ENCODE measurements around the gene FOXK1. TPM values are rescaled to one million over a fixed set of nuclear protein-coding genes. Genes with fewer than 3 reads are reported as not detected.

Gene FOXK1
- total and polyA plus RNA-seq, 2 of the 13 experiments (the other 11 are each of a cell fraction or from before 2014, with no cell fraction given), result 4.6 to 8.8 TPM

GRCh38 chr7:4815609-4816418 lies 133.7 kb downstream of the FOXK1 start:
- Histone ChIP-seq H4K20me1 (ENCODE audit: insufficient read depth, low read length) (no peaks in the 10 kb centered on the region), H3K27ac (ENCODE audit: extremely low read length, insufficient read depth, low read length) (no peak overlapping the region), H3K9ac (ENCODE audit: insufficient read depth, low read depth, low read length) (no peak overlapping the region), H3K4me2 (ENCODE audit: low read depth, low read length) (no peak overlapping the region), H3K27me3 (ENCODE audit: control insufficient read depth in 1 of 2, insufficient read depth in 2 of 2, low read length in 2 of 2) (peaks cover 11 to 63% of the 10 kb centered on the region in 2 experiments), H3K36me3 (replicated peaks in 1 of 2; ENCODE audit: control insufficient read depth in 1 of 2, insufficient read depth in 2 of 2, low read length in 2 of 2) (no peaks in the 10 kb centered on the region), H3K4me1 (ENCODE audit: insufficient read depth, low read length) (peaks cover 7% of the 10 kb centered on the region; the same call in 1 of the 2 replicates), H3K9me3 (ENCODE audit: low read length) (no peaks in the 10 kb centered on the region), H3K79me2 (ENCODE audit: insufficient read depth, low read length) (no peaks in the 10 kb centered on the region), H2AFZ (ENCODE audit: low read length) (no peak overlapping the region), H3K4me3 (replicated peaks in 1 of 3; ENCODE audit: insufficient read depth in 1 of 3, low read depth in 2 of 3, low read length in 3 of 3) (no peak overlapping the region)
- intact Hi-C loops (cut with micrococcal nuclease; ENCODE audit: unreplicated experiment) (no loop called here), in situ Hi-C loops (cut with HindIII; ENCODE audit: extremely low pct_ligation_motif_present, low pct_unique_long_range_greater_than_20kb) (no loop called here)
- TF ChIP-seq, protein P1, sequence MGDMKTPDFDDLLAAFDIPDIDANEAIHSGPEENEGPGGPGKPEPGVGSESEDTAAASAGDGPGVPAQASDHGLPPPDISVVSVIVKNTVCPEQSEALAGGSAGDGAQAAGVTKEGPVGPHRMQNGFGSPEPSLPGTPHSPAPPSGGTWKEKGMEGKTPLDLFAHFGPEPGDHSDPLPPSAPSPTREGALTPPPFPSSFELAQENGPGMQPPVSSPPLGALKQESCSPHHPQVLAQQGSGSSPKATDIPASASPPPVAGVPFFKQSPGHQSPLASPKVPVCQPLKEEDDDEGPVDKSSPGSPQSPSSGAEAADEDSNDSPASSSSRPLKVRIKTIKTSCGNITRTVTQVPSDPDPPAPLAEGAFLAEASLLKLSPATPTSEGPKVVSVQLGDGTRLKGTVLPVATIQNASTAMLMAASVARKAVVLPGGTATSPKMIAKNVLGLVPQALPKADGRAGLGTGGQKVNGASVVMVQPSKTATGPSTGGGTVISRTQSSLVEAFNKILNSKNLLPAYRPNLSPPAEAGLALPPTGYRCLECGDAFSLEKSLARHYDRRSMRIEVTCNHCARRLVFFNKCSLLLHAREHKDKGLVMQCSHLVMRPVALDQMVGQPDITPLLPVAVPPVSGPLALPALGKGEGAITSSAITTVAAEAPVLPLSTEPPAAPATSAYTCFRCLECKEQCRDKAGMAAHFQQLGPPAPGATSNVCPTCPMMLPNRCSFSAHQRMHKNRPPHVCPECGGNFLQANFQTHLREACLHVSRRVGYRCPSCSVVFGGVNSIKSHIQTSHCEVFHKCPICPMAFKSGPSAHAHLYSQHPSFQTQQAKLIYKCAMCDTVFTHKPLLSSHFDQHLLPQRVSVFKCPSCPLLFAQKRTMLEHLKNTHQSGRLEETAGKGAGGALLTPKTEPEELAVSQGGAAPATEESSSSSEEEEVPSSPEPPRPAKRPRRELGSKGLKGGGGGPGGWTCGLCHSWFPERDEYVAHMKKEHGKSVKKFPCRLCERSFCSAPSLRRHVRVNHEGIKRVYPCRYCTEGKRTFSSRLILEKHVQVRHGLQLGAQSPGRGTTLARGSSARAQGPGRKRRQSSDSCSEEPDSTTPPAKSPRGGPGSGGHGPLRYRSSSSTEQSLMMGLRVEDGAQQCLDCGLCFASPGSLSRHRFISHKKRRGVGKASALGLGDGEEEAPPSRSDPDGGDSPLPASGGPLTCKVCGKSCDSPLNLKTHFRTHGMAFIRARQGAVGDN (CRISPR knock-in tag; IDR thresholded peaks at IDR 0.05), result 0 out of 2 replicates have a peak, but pooled peaks have one; percentile 20
- TF ChIP-seq PITX1 (CRISPR knock-in tag; IDR thresholded peaks at IDR 0.05) (0 out of 2 replicates have a peak, but pooled peaks have one; percentile 29), PBX2 (CRISPR knock-in tag; IDR thresholded peaks at IDR 0.05) (no peak), PAWR (CRISPR knock-in tag; IDR thresholded peaks at IDR 0.05; ENCODE audit: borderline replicate concordance) (no peak), HNF4A (CRISPR knock-in tag; IDR thresholded peaks at IDR 0.05) (peak; percentile 55), NRL (CRISPR knock-in tag; IDR thresholded peaks at IDR 0.05; ENCODE audit: borderline replicate concordance) (no peak), TFDP2 (CRISPR knock-in tag; IDR thresholded peaks at IDR 0.05) (no peak), PATZ1 (CRISPR knock-in tag; IDR thresholded peaks at IDR 0.05) (peak; percentile 74), ZNF879 (CRISPR knock-in tag; IDR thresholded peaks at IDR 0.05) (no peak)
- TF ChIP-seq, protein P2, sequence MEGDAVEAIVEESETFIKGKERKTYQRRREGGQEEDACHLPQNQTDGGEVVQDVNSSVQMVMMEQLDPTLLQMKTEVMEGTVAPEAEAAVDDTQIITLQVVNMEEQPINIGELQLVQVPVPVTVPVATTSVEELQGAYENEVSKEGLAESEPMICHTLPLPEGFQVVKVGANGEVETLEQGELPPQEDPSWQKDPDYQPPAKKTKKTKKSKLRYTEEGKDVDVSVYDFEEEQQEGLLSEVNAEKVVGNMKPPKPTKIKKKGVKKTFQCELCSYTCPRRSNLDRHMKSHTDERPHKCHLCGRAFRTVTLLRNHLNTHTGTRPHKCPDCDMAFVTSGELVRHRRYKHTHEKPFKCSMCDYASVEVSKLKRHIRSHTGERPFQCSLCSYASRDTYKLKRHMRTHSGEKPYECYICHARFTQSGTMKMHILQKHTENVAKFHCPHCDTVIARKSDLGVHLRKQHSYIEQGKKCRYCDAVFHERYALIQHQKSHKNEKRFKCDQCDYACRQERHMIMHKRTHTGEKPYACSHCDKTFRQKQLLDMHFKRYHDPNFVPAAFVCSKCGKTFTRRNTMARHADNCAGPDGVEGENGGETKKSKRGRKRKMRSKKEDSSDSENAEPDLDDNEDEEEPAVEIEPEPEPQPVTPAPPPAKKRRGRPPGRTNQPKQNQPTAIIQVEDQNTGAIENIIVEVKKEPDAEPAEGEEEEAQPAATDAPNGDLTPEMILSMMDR (CRISPR knock-in tag; IDR thresholded peaks at IDR 0.05), result peak; percentile 60
- ATAC-seq, result peak; percentile 63
- 38% methylated on average over 15 of the region's 38 CpGs for WGBS (ENCODE audit: low lambda C conversion rate)
- FAIRE-seq, result no peak
- DNase-seq (ENCODE audit: low spot score), result no peak
- ChIA-PET POLR2A (no interaction called here), CTCF (ENCODE audit: low intra/inter-chr PET ratio, low total read pairs) (no interaction called here)
- no TSS peak for BruUV-seq (replicated peaks)

Data from HepG2 (cell line).